GM19452 (cell line): ENCODE data around the gene SLC49A4.

Experiments used
- ATAC-seq: cut with Tn5 transposase; IDR thresholded peaks from one replicate; pipeline ENCODE4 v1.9.1; 2021; ENCODE audit not compliant: unreplicated experiment

The SLC49A4 gene

GRCh38 chr3:122927726-122928125, 132.9 kb downstream of the SLC49A4 start:
- ATAC-seq, result no peak

GRCh38 chr3:122928396-122929187, 133.7 kb downstream of the SLC49A4 start:
- no peak for ATAC-seq

DNA sequence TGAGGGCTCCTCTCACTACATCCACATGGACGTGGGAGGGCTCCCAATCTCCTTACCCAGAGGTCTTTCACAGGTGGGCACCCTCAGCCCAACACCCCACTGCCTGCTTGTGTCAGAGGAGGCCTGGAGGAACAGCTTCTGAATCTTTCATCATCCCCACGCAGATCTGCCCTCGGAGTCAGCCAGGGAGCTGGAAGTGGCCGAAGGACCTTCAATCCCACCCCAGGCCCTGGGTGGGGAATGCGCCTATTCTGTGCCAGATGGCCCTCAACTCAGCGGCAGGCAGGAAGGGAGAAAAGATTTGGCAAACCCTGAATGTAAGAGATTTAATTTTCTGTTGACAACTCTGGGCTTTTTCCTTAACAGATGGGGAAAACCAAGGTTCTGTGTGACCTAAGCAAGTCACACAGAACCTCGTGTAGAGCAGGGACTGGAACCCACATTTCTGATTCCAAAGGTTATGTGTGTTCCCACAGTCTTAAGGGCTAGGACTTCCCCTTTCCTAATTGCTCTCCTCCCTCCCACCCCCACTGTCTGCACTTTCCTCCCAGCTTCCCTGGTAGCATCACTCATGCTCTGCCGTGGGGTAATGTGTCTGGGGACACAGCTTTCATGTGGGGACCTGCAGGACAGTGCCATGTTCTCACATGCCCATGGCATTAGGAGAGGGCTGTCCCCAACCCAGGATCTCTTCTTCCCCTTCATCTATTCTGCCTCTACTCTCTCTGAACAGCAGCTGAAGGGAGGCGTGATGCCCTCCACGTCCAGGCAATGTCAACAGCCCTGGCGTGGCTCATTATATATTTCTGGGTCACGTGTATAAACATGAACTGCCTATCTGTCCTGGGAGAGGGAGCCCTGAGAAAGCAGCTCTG, 134.6 kb downstream of the SLC49A4 start:
- no peak for ATAC-seq

DNA sequence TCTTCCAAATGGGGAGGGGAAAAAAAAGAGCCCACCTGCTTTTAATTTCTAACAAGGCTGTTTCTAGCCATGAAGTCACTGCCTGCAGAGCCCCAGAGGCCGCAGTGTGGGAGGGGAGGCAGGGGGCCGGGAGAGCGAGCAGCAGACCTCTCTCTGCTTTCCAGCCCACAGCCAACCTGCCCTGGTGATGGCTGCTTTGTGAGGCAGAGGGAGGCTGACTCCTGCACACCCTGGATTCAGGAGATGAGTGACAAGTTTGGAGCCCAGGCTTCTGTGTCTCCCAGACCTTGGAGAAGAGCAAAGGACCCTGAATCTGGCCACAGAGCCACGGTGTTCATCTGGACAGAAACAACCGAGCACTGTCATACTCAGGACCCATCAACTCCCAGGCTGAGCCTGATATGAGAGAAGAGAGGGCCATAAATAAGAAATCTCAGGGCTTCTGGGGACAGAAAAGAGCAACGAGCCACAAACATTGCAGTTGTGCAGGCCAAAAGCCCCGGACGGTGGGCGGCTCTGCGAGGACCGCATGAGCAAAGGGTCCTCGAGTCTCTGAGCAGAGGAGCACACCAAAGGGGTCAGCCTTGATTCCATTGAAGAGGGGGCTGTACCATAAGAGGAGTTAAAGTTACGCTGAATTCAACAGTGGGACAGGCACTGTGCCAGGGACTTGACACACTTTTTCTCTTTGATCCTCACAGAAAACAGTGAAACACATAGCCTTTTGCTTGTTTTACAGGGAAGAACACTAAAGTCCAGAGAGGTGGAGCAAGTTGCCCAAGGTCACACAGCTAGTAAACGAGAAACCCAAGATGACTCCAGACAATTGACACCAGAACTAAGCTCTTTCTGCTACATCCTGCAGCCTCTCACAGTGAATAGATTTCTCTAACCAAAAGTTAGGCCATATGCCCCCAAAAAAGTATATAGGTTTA, 135.5 kb downstream of the SLC49A4 start:
- no peak for ATAC-seq
